SK-N-SH treated with all-trans-retinoic acid at 6 μM for 48 hours (cell line): ENCODE data around the gene ARL17B.

Experiments used
- BACH2 ChIP-seq: fragments of 250-450 bp; sonication (Bioruptor Pico); IDR thresholded peaks from 2 replicates; pipeline ENCODE4 v1.9.0; 2021; ENCODE audit warnings: mild to moderate bottlenecking, borderline replicate concordance
- CREB5 ChIP-seq: fragments of 250-450 bp; sonication (Bioruptor Pico); IDR thresholded peaks from 2 replicates; pipeline ENCODE4 v1.5.1; 2020; ENCODE audit warnings: low read depth, mild to moderate bottlenecking, moderate library complexity
- PATZ1 ChIP-seq: fragments of 250-450 bp; sonication (Bioruptor Pico); IDR thresholded peaks from 2 replicates; pipeline ENCODE4 v1.8.0; 2020; ENCODE audit warnings: mild to moderate bottlenecking, moderate library complexity, borderline replicate concordance
- TSHZ2 ChIP-seq: fragments of 250-450 bp; sonication (Bioruptor Pico); IDR thresholded peaks from 2 replicates; pipeline ENCODE4 v1.5.0; 2020; ENCODE audit warnings: mild to moderate bottlenecking, moderate library complexity
- ZC3H10 ChIP-seq: fragments of 250-450 bp; sonication (Bioruptor Pico); IDR thresholded peaks from 2 replicates; pipeline ENCODE4 v1.5.1; 2021; ENCODE audit warnings: mild to moderate bottlenecking, moderate library complexity
- ZFP30 ChIP-seq: fragments of 450-650 bp; formaldehyde crosslinking; IDR thresholded peaks from 2 replicates; pipeline ENCODE4 v1.5.0; 2022; ENCODE audit warnings: mild to moderate bottlenecking, moderate library complexity
- ZNF565 ChIP-seq: fragments of 450-650 bp; formaldehyde crosslinking; conservative IDR thresholded peaks from 2 replicates; pipeline ENCODE4 v1.5.0; 2020; ENCODE audit warnings: low read depth, mild to moderate bottlenecking, moderate library complexity

- no peak for TF ChIP-seq CREB5
- no peak for TF ChIP-seq BACH2
- no peak for TF ChIP-seq ZC3H10
- no peak for TF ChIP-seq PATZ1 (CRISPR knock-in tag)
- no peak for TF ChIP-seq ZFP30
- TF ChIP-seq TSHZ2 (CRISPR knock-in tag): no peak
- TF ChIP-seq ZNF565 (CRISPR knock-in tag): no peak
These were observed 87.9 kb downstream of the ARL17B start for GRCh38 chr17:46273541-46274236.
